ENCODE measurements around the gene ADAM19.

GRCh38 chr5:157616785-157617184, 41.2 kb upstream of the ADAM19 start:
- TF ChIP-seq EZH2phosphoT487 (IDR thresholded peaks at IDR 0.05; ENCODE audit: low read depth) (no peak), CTCF (IDR thresholded peaks at IDR 0.05; ENCODE audit: low read depth, low read length) (no peak)

All from OCI-LY3 (cell line).